ENCODE data around the gene SNAPIN.
"Not testable (repeated sequence)": the region's sequence is repeated elsewhere in the genome, so short reads cannot be mapped to it uniquely, and the experiment has no call there.

The SNAPIN gene

DNA sequence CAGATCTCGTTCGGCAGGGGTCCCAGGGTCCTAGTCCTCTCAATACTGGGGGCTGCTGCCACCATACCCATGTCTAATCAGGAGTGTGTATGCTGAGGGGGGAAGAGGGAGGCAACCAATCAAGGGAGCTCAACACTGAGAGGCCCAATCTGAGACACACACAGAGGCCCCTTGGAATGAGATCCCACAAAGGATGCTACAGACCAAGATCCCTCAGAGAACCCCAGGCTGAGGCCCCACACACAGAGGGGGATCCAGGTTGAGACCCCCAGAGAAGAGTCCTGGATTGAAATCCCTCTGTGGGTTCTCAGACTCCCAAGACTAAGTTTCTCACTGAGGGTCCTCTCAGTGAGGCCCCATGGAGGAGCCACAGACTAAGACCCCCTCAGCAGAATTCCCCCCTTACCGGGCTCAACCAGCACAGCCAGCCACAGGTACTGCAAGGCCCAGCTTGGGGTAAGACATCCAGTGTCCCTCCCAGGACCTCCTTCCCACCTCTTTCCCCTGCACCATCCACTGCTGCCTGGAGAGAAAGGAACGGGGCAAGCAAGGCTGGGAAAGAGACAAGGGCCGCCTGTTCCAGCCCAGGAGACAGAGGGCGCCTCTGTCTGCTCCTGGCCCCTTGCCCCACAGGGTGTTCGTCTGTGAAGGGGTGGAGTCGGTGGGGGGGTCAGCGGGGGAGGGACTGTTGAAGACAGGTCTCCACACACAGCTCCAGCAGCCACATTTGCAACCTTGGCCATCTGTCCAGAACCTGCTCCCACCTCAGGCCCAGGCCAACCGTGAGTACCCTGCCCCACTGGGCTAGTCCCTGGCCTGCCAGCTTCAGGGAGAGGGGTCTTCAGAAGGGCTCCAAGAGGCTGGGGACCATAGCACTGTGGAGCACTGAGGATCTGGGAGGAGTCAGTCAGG lies 30.5 kb upstream of the SNAPIN start, which contains the start of gene S100A1:
S100A1 (plus strand) TSS at position 720 of the 912 bp plus-strand sequence. CDS start 2,088 bp downstream, outside the sequence.
- DNase-seq: no peak

DNA sequence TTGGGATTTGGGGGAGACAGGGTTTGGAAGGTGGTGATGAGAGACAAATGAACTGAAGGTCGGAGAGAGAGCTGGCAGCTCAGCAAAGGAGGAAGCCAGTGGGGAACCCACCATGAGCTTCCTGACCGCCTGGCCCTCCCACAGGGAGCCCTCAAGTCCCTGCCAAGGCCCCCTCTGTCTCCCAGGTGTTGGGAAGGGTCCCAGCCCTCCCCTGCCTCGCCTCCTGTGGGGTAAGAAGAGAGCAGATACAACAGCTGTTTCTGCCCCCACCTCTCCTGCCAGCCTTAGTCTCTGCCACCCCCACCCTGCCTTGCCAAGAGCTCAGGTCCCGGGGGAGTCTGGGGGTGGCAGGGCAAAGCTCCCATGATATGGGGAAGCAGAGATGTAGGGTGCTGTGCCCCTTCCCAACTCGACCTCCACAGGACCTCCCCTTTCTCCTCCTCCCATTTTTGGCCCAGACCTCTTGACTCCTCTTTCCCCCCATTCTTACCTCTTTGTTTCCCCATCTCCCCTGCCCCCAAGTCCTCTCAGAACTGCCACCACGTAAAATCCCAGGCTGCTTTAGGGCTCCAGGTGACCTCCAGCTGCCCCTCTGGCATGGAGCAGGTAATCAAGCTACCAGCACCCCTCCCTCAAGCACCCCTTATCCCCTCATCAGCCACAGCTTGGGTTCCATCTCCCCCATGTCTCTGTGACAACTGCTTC lies 29.7 kb upstream of the SNAPIN start:
- no peak for DNase-seq

DNA sequence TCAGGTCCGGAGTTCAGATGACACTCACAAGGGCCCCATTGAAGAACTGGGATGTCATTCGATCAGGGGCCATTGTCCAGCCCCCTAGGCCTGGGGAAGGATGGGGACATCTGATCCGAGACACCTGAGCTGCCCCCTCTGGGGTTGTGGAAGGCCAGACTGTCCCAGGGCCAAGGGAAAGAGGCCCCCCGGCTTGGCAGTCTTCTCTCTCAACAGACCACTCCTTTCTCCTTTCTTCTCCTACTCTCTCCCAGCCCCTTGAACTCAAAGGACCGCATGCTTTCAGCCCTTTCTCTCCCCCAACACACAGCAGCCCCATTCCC lies 29.2 kb upstream of the SNAPIN start:
- no peak for DNase-seq

DNA sequence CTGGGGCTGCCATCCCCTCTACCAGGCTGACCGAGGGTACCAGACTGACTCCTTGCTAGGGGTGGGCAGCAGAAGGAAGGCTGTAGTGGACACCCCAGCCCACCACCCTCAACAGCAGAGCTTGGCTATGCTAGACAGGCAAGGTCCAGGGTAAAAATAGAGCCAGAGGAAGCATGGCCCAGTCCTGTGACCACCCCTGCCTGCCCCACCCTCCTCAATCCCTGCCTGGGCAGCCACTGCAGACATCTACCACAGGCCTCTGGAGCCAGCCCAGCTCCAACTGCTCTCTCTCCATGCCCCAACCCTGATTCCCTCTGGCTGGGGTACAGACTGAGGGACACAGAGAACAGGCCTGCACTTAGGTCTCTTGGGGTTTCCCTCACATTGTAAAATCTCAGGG lies 28.5 kb upstream of the SNAPIN start:
- no peak for DNase-seq

DNA sequence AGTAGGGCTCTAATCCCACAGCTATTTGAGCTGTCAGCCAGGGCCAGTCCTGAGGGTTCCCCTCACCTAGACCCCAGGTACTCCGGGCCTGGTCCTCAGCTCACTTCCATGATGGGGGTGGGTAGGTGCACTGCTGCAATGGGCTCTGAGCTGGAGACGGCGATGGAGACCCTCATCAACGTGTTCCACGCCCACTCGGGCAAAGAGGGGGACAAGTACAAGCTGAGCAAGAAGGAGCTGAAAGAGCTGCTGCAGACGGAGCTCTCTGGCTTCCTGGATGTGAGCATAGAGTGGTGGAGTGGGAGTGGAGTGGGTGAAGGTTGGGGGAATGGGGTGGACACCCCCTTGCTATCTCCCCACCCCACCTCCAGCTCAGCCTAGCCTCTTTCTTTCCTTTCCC lies 28.1 kb upstream of the SNAPIN start:
- no peak for DNase-seq

DNA sequence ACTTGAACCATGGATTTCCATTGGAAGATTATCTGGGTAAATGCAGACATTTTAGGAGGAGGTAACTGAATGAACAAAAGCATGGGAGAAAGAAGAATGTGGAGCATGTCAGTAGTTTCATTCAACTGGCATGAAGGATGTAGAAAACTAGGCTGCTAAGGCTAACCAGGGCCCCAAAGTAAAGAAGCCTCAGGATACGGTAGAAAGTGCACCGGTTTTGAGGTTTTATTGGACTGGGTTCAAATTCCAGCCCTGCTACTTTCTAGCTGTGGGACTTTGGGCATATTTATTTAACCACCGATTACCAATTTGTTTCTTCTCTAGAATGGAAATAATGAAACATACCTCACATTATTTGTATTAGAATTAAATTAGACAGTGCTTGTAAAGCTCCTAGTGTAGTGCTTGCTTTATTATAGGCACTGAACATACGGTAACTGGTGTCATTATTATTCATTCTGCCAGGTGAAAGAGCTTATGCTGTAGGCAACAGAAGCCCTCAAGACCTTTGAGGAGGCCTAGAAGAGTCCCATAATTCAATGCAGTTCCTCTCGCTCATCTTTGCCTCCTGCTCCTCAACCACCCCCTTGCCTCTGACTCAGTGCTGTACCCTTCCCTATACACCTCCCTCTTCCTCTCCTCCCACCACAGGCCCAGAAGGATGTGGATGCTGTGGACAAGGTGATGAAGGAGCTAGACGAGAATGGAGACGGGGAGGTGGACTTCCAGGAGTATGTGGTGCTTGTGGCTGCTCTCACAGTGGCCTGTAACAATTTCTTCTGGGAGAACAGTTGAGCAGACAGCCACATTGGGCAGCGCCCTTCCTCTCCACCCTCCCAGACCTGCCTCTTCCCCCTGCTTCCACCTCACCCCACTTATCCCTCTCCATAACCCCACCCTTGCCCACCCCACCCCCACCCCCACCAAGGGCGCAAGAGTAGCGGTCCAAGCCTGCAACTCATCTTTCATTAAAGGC lies 27.2 kb upstream of the SNAPIN start:
- no peak for DNase-seq

DNA sequence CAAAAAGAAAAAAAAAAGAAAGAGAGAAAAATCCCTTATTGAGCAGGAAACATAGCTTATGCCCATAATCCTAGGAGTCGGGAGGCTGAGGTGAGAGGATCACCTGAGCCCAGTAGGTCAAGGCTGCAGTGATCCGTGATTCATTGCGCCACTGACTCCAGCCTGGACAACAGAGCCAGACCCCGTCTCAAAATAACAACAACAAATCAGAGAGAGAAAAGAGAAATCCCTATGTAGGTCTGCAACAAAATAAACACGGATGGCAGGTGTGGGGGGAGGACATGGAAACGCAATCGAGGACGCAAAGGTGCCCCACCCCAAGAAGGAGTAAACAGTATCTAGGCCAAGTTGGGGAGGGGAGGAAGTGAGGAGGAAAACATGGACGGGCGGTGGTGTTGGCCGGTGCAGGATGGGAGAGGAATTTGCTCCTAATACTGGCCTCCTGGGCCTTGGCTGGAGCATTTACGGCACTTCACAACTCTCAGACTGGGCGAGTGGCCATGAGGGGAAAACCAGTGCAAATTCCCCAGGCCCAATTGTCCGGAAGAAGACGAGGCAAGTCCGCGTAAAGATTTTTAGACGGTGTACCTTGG lies 25.2 kb upstream of the SNAPIN start:
- no peak for DNase-seq

DNA sequence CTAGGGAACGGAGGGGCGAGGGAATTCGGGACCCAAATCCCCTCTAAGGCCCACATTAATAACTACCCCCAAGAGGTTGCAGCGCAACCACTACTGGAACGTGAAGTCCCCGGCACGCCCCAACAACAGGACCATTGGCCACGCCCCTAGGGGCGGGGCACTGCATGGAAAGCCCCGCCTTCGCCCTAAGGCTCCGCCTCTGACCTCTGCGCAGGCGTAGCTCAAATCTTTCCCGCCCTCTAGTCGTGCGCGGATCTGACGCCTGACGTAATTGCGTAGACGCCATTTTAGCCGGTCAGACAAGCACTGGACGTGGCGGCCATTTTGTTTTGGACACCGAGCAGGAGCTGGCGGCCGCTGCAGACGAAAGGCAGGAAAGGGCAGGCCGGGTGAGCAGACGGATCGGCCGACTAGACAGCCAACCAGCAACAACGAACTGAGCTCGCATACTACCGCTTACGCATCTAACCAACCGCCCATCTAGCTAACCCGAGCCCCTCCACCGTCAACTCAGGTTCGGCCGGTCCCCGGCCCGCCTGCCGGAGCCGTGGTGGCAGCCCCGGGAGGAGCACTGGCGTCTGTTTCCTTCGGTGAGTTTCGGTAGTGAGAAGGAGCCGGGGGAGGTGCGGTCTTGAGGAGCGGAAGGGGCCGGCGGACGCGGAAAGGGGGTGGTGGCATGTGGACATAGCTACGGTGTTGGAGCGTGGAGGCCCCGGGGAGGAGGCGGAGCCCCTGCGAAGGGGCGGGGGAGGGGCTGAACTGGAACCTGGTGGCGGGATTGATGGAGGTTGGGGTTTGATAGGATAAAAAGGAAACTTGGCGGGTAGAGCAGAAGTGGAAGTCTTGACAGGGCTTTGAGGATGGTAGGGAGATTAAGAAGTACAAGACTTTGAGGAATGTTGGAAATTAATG lies 24.5 kb upstream of the SNAPIN start, which contains the start of gene CHTOP:
CHTOP (plus strand) TSS at position 313 of the 912 bp plus-strand sequence. CDS start 2,523 bp downstream, outside the sequence.
- peak; percentile 97 for DNase-seq

DNA sequence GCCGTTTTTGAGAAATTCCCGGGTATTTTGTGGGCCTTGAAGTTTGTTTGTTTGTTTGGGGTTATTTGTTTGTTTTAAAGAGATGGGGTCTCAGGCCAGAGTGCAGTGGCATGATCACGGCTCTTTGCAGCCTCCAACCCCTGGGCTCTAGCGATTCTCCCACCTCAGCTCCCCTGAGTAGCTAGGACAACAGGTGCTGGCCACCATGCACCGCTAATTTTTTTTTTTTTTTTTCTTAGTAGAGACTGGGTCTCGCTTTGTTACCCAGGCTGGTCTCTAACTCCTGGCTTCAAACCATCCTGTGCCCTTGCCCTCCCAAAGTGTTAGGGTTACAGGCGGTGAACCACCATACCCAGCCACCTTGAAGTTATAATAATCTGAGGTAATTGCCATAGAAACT lies 22.6 kb upstream of the SNAPIN start:
- DNase-seq: no peak

DNA sequence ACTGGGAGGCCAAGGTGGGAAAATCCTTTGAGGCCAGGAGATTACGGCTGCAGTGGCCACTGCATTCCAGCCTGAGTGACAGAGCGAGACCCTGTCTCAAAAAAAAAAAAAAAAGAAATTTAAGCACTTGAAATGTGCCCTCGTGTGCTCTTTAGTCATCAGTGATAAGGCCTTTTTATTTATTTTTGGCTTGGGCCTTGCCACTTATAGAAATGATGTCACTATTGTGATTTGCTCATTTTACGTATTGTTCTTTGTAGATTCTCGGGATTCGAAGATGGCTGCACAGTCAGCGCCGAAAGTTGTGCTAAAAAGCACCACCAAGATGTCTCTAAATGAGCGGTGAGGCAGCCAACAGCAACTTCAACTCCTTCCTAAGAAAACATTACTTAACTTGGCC lies 22.2 kb upstream of the SNAPIN start:
- DNase-seq: no peak

DNA sequence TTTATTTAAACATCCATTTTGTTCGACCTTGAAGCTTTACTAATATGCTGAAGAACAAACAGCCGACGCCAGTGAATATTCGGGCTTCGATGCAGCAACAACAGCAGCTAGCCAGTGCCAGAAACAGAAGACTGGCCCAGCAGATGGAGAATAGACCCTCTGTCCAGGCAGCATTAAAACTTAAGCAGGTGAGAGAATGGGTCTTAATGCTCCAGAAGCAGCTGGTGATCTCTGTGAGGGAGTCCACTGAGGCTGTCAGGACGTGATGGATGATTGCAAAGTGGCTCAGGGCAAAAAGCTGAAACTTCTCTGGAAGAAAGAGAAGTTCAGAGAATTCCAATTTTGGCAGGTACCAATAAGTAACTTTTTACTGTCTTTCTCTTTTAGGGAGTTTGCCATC lies 20.2 kb upstream of the SNAPIN start:
- no peak for DNase-seq

DNA sequence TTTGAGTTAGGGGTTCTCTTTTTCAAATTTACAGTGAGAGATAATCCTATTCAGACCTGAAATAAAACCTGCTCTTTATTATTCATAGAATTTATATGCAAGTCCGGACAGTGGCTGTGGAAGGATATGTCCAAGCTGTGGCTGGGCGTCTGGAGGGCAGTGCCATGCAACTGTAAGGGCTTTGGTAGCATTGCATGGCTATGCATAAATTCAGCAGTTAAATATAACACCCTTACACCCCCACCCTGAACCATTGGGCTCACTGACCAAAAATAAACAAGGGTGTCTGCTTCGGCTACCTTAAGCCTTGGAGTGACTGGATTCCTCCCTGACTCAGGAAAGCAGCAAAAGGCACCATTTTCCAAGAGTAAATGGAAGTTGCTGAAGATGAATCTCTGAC lies 19.2 kb upstream of the SNAPIN start:
- DNase-seq: no peak

DNA sequence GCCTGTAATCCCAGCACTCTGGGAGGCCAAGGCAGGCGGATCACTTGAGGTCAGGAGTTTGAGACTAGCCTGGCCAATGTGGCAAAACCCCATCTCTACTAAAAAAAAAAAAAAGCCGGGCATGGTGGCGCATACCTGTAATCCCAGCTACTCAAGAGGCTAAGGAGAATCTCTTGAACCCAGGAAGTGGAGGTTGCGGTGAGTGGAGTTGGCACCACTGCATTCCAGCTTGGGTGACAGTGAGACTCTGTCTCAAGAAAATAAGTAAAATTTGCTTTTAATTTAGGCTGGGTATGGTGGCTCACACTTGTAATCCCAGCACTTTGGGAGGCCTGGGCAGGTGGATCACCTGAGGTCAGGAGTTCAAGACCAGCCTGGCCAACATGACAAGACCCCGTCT lies 18.3 kb upstream of the SNAPIN start:
- DNase-seq: not testable (repeated sequence)

DNA sequence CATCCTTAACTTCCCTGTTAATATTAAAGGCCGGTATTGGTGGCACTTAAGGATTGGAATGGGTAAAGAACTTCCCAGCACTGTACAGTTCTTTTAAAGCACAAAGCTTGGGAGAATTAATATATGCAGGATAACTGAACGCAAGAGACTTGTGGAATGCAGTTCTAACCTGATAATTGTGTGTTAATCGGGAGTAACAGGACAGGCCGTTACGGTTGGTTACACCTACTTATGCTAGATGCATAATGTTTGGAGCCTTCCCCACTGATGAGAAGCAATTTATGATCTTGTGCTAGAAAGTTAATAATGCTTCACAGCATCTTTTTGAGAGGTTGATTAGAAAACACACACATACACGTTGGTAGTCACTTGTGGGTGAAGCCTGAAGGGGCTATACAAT lies 17.6 kb upstream of the SNAPIN start:
- no peak for DNase-seq

DNA sequence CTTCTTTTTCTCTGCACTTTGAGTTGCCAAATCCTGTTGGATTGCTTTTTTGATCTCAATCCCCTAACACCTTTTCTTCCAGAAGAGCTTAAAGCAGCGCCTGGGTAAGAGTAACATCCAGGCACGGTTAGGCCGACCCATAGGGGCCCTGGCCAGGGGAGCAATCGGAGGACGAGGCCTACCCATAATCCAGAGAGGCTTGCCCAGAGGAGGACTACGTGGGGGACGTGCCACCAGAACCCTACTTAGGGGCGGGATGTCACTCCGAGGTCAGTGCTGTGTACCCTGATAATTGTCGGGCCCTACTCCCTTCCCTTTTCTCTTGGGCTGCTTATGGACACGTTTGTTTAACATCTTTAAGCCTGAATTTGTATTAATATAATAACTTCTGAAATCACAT lies 16.3 kb upstream of the SNAPIN start:
- no peak for DNase-seq

DNA sequence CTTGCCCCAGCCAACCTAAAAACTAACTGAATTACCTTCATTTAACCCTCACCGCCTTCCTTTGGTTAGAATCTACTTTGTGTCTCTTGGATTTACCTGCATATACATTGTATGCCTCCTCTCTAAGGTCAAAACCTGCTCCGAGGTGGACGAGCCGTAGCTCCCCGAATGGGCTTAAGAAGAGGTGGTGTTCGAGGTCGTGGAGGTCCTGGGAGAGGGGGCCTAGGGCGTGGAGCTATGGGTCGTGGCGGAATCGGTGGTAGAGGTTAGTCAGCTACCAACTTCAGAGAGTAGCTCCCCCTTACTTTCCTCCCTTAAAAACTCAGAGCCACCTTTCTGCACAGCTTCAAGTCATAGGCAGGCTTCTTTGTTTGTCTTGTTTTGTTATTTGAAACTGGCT lies 15.4 kb upstream of the SNAPIN start:
- no peak for DNase-seq

DNA sequence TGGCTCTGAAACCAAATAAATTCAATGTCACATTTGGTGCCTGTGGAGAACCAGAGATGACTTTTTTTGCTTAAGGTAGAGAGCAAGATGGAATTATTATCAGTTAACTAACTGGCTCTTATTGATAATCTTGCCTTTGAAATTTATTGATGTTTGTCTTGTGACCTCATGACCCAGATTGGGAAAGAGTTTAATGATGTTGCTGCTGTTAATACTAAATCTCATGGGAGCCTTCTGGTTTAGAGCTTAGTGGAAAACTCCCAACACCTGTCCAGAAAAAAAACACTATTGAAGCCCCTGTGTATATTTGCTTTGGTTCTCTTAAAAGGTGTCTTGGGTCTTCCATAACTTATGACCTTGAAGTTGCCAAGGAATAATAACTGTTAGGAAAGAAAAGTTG lies 14.7 kb upstream of the SNAPIN start:
- no peak for DNase-seq

DNA sequence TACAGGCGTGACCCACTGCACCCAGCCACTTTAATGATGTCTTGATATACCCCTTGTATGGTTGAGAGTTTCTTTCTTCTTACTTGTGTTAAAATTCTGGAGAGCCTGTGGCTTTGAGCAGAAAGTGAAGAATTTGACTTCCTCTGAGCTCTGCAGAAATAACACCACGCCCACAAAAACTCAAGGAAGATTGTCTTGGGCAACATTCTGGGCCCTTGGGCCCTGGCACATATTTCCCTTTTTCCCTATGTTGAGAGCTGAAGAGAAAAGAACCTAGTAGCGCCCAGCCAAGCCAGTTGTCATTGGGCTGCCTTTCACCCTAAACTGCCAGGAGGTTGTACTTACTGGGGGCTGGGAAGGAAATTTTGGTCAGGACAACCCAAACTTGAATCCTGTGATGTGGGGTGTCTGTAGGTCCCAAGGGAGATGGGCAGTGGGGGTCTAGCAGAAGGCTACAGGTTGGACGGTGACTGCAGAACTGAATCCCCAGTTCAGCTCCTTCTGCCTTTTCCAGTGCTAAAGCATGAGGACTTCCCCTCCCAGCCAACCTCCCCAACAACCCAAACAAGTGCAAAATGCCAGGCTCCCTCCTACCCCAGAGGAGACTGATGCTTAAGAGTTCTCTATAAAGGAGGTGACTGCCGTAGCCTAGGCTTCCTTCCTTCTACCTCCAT lies 11.7 kb upstream of the SNAPIN start:
- DNase-seq: no peak

DNA sequence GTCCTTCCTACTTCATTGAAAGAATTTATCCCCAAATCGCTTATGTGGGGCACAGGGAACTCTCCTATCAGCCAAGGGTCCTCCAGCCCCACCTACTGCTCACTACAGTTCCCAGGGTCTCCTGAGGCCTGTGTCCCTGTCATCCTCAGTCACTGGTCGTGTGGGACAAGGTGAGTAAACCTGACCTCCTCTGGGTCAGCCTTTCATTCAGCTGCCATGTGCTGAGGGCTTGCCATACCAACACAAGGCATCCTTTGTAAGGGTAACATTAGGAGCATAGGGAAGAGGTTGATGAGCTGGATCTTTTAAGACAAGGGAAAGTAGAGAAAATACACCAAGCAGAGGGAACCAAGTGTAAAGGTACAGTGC lies 11.2 kb upstream of the SNAPIN start:
- DNase-seq: no peak

DNA sequence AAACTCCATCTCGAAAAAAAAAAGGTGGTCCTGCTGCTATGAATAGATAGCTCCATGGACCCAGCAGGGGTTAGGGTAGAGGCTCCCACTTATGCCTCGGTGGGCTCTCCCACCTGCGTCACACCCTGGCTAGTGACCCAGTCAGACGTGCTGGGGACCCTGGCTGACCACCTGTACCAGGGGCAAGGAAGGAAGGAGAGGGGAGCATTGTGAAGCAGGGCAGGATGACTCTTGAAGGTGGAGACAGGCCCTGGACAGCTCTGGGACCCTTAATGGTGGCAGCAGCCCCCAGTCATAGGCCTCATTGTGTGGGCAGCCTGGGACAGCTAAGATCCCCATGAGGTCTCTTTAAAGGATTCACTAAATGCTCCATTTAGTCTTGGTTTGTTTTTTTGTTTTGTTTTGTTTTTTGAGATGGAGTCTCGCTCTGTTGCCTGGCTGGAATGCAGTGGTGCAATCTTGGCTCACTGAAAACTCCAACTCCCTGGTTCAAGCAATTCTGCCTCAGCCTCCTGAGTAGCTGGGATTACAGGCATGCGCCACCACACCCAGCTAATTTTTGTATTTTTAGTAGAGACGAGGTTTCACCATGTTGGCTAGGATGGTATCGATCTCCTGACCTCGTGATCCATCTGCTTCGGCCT lies 10.4 kb upstream of the SNAPIN start:
- DNase-seq: no peak
